Measurements from ENCODE around the gene PEPD. TPM values are rescaled to one million over a fixed set of nuclear protein-coding genes. Genes with fewer than 3 reads are reported as not detected.
A peak's percentile ranks its signal among the peaks of the same experiment; 100 is the strongest.
"Not testable (repeated sequence)": the region's sequence is repeated elsewhere in the genome, so short reads cannot be mapped to it uniquely, and the experiment has no call there.

The PEPD gene
- 100 to 1,000 TPM; 104 to 134 (median 121) TPM for polyA plus RNA-seq (ENCODE audit: insufficient read length in 4 of 4)

DNA sequence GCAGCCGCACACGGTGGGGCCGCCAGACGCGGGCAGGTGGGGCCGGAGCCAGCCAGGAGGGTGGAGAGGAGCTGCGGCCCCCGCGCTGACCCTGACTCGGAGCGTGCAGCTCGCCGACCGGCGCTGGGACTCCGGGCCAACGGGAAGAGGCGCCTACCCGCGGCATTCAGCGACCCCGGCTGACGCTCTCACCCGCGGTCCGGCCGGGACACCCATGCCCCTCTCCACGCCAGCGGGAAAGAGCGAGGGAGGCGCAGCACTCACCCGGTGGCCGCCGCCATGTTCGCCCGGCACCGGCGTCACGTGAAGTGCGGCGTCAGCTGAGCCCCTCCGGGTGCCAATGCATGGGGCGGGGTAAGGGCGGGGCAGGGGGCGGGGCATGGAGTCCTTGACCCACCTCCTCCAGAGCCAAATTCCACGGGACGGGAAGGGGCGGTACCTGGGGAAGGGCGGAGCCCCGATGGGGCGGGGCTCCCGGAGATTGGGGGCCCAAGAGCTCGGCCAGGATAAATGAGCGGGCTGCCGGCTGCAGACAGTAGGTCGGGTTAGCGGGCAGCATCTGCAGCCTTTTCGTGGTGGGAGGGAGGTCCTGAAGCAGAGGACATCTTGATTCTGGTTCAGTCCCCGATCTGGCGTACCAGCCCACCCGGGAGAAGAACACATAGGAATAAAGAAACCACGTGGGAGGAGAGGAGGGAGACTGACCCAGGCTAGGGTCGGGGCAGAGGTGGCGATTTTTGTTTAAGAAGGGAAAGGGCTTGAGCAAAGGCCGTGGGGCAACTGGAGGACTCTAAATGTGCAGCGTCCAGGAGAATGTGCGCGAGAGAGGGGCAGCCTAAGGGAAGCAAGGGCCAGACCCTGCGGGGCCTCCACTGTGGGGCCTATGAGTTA, at the start of gene PEPD:
TSS of gene PEPD (minus strand) at position 312 of the 891 bp plus-strand sequence. CDS start at position 281, 31 bp downstream.
- DNase-seq (ENCODE audit: low read depth in 4 of 4, low spot score in 3 of 4) = peak; percentile 83 to 87 (median 84)

DNA sequence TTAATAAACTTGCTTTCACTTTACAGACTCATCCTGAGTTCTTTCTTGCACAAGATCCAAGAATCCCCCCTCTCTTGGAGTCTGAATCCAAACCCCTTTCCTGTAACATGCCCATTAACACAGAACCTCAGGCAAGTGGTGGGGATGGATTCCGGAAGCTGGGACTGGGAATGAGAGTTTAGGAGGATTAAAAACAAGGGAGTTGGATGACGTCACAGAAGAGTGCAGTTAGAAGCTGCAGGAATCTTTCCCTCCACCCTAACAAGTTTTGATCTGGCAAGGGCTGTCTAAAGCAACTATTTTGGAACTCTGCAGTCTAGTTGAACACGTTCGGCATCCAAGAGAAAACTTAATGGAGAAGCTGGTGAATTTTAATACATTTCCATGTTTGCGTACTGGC, 48.2 kb upstream of the PEPD start:
- no peak for DNase-seq (ENCODE audit: low read depth in 4 of 4, low spot score in 3 of 4)

DNA sequence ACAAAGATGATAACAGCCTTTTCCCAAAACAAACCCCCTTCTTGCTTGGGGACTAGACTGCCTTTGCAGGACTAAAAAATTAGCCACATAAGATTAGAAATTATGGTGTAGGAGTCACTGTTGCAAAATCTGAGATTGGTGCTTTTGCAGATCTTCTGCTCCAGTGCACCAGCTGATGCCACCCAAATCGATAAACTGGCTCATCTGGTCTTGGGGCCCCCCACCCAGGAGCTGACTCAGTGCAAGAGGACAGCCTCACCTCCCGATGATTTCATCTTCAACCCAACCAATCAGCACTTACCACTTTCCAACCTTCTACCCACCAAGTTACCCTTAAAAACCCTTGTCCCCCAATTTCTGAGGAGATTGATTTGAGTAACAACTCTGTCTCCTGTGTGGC, 47.1 kb upstream of the PEPD start:
- no peak for DNase-seq (ENCODE audit: low read depth in 4 of 4, low spot score in 3 of 4)

DNA sequence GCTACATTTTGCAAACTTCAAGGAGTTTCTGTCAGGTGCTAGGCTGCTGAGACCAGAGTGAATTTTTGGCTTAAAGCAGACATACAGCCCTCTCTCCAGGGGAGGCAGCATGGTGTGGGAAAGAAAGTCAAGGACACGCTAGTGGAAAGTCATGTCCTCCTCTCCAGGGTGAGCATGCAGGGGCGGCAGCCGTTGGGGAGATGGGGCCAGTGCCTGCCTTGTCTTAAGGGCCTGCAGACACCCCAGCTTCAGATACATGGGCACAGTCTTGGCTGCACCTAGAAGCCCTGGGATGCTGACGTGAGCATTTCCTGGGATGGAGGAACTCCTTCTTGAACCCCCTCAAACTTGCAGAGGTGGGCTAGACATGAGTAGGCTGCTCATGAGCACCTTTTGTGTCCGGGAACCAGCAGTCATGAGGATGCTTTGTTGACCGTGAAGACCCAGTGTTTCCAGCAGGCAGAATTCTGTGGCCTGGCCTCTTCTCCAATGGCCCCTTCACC, 43.3 kb upstream of the PEPD start:
- DNase-seq (ENCODE audit: low read depth in 4 of 4, low spot score in 3 of 4) = no peak

DNA sequence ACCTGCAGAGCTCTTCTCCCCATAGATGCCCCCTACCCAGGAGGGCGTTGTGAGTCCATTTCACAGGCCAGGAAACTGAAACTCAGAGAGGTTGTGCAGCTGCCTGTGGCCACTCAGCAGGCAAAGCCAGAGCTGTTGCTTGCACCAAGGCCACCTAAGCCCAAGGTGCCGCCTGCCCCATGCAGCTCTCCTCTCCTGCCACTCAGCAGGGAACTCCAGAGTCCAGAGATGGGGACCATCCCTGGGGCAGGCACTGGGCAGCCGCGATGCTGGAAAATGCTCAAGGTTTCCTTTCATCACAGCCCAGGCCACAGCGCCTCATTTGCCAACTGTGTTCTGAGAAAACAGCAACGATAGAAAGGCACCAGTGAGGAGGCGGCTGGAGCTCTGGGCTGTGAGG, 41.0 kb upstream of the PEPD start:
- DNase-seq (ENCODE audit: low read depth in 4 of 4, low spot score in 3 of 4) = no peak

DNA sequence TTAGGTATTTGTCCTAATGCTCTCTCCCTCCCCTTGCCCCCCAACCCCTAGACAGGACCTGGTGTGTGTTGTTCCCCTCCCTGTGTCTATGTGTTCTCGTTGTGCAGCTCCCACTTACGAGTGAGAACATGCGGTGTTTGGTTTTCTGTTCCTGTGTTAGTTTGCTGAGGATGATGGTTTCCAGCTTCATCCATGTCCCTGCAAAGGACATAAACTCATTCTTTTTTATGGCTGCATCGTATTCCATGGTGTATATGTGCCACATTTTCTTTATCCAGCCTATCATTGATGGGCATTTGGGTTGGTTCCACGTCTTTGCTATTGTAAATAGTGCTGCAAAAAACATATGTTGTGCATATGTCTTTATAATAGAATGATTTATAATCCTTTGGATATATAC, 40.1 kb upstream of the PEPD start:
- not testable (repeated sequence) for DNase-seq (ENCODE audit: low read depth in 4 of 4, low spot score in 3 of 4)

DNA sequence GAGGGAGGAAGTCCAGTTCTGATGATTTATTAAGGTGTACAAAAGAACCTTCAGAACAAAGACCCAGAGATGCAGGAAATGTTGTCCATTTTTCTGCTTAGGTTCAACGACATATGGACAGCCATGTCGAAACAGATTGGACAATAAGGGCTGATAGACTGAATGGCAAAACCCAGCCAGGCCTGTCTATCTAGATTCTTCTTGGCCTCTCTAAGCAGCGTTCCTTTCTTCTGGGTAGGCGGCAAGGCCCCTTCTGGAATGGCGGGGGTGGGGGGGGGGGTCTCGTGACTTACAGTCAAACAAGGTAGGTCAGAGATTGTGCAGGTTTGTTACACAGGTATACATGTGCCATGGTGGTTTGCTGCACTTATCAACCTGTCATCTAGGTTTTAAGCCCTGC, 39.7 kb upstream of the PEPD start:
- DNase-seq (ENCODE audit: low read depth in 4 of 4, low spot score in 3 of 4) = no peak

DNA sequence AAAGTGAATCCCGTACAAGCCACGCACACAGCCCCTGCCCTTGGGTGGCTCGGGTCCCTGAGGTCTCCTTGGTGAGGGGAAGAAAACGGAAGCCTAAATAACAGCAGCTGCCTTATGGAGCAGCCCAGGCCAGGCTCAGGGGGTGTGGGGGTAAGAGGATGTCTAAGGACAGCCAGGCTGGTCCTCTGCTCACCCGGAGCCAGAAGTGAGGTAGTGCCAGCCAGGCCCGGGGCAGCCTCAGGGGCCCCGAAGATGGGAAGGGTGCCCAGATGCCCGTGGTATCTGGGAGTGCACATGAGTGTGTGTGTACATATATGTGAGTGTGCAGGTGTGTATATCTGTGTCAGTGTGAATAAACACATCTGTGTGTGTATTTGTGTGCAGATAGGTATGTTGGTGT, 38.4 kb upstream of the PEPD start:
- no peak for DNase-seq (ENCODE audit: low read depth in 4 of 4, low spot score in 3 of 4)

DNA sequence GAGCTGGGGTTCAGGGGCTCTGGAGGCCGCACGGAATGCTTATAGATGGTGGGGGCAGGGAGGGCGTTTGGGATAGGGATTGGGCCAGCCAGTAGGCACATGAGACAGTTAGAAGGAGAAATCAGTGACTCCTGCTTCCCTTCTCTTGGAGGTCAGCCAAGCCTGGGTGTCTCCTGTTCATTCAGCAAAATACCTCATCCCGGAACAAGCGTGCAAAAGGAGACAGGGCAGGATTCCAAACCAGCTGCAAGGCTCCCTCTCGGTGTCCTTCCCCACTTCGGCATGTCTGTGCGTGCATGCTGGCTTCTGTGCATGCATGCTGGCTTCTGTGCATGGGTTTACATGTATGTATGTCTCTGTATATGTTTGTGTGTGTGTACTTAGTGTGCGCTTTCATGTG, 37.3 kb upstream of the PEPD start:
- DNase-seq (ENCODE audit: low read depth in 4 of 4, low spot score in 3 of 4) = no peak

DNA sequence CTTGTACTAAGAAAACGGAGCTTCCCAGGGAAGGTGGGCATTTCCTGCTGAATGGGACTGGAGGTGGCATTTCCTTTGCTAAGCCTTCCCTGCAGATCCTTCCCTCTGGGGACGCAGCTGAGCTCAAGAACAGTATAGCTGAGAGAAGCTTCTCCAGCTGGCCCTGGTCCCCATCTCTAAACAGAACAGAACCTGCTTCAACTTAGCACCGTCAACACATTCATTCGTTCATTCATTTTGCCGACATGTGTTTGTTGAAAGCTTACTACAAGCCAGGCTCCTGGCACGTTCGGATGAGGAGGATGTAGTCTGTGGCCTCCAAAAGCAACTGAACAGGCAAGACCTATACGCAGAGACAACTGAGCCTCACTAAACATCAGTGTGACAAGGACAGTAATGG, 36.6 kb upstream of the PEPD start:
- DNase-seq (ENCODE audit: low read depth in 4 of 4, low spot score in 3 of 4) = no peak

DNA sequence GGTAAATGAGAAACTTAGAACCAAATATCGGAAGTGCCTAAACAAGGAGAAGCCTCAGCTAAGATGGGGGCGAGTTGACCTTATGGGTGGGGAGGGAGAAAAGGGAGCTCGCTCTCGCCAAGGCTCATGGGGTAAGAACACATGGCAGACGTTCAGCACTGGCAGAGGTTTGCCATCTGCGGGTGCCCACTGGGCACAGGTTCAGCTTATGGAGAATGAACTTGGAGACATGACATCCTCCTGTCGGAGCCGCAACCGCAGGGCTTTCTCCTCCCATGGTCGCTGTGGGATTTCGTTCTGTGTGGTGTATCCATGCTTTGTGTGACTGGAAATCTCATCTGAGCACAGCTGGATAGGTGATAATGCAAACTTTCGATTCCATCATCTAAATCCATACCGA, 36.1 kb upstream of the PEPD start:
- no peak for DNase-seq (ENCODE audit: low read depth in 4 of 4, low spot score in 3 of 4)

DNA sequence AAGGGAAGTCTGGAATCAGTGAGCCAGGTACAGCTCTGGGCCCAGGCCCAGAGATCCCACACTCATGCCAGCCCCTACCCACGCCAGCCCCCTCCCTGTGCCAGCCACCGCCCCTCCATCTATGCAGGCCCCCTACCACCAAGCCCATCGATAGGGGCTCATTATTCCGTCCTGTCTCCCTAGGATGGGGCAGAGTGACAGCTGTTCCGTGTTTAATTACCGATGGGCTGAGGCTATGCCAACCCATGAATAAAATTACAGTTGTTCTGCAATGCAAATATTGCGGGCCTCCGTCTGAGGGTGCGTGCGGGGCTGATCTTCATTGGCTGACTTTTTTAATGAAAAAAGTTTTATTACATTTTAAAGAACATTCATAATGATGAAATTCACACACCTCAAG, 35.6 kb upstream of the PEPD start:
- DNase-seq (ENCODE audit: low read depth in 4 of 4, low spot score in 3 of 4) = no peak

DNA sequence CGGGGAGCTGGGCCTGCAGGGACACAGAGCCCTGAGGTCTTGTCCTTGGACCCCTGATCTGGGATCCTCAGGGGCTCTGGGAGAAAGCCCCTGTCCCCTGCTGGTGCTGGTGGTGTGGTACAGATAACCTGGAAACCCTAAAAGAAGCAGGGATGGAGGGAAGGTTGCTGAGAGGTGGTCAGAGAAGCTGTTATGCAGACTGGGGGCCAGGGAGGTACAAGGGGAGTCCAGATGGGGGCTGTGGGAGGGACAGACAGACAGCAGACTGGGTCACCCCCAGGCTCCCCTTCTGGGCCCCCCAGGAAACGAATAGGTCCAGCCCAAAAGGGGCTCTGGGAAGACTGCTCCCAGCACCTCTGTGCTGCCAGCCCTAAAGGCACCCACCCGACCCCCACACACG, 34.7 kb upstream of the PEPD start:
- DNase-seq (ENCODE audit: low read depth in 4 of 4, low spot score in 3 of 4) = no peak

DNA sequence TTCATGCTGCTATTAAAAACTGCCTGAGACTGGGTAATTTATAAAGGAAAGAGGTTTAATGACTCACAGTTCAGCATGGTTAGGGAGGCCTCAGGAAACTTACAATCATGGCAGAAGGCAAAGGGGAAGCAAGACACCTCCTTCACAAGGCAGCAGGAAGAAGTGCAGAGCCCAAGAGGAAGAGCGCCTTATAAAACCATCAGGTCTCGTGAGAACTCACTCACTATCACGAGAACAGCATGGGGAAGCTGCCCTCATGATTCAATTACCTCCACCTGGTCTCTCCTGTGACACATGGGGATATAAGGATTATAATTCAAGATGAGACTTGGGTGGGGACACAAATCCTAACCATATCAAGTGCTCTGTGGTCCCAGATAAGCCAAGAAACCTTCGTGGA, 34.1 kb upstream of the PEPD start:
- DNase-seq (ENCODE audit: low read depth in 4 of 4, low spot score in 3 of 4) = not testable (repeated sequence)

DNA sequence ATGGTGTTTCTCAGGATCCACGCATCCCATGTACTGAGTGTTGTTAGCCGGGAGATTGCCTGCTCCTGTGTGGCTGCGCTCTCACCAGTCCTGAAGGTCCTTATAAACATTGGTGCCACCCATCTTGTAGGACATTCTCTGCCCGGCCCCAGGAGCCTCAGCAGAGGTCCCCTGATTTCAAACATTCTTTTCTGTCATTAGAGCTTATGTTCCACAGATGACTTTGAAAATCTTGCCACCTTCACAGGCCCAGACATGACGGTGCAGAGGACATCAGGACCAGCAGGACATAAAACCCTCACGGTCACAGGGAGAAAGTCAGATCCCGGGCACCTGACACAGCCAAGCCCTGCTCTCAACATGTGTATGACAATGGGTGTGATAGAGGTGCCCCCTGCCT, 33.2 kb upstream of the PEPD start:
- DNase-seq (ENCODE audit: low read depth in 4 of 4, low spot score in 3 of 4) = no peak

DNA sequence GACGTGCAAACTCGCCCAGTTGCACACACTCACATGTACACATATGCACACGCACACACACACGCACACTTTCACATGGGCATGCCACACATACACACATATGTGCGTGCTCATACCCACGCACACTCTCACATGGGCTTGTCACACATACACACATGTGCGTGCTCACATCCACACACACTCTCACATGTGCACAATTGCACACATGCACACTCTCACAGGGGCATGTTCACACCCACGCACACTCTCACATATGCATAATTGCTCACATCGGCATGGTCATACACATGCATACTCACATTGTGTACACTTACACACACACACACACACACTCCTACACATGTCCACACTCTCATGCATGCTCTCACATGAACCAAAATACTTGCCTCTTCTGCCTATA, 32.8 kb upstream of the PEPD start:
- DNase-seq (ENCODE audit: low read depth in 4 of 4, low spot score in 3 of 4) = no peak

DNA sequence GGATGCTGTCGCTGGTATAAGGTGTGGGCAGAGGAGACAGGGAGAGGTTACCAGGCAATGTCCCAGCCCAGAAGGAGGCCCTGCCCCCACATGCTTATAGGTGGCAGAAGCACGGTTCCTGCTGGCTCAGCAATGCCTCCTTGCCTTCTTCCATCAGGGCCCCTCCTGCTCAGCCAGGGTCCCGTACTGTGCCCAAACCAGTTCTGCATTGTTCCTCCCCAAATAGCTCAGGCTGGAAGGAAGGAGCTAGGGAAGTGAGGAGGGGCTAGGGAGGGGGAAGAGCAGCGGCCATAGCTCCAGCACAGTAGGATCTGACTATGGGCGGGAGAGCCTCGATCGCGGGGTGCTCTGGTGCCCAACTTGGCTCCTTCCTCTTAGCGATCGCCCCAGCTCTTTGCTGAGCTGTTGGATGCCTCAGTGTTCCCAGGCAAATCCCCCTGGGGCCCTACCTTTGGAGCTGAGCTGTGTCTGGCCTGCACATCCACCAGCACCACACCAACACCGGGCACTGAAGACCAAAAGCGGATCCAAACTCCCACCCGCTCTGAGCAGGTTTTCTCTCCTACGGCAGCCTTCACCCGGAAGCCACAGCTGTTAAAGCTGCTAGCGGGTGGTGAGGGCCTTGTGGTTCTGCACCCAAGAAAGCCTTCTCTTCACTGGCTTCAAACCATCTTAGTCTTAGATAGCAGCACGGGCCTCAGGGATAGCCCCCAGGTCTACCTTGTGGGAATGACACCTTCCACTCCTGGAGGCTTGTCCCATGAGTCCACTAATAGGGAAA, 32.1 kb upstream of the PEPD start:
- DNase-seq (ENCODE audit: low read depth in 4 of 4, low spot score in 3 of 4) = no peak

DNA sequence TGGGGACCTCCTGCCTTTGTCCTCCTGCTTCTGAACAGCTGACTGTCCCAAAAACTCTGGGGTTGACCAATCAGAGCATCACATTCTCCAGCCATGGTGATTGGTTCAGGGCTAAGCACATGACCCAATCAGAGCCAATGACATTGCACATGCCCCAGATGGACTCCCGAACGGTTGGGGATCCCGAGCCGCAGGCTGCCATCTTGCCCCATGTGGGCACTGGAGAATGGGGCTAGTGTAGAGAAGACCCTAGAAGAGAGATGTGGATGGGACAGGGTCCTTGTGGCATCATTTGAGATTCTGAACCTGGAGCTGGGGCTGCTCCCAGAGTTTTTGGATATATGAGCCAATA, 31.3 kb upstream of the PEPD start:
- DNase-seq (ENCODE audit: low read depth in 4 of 4, low spot score in 3 of 4) = no peak

DNA sequence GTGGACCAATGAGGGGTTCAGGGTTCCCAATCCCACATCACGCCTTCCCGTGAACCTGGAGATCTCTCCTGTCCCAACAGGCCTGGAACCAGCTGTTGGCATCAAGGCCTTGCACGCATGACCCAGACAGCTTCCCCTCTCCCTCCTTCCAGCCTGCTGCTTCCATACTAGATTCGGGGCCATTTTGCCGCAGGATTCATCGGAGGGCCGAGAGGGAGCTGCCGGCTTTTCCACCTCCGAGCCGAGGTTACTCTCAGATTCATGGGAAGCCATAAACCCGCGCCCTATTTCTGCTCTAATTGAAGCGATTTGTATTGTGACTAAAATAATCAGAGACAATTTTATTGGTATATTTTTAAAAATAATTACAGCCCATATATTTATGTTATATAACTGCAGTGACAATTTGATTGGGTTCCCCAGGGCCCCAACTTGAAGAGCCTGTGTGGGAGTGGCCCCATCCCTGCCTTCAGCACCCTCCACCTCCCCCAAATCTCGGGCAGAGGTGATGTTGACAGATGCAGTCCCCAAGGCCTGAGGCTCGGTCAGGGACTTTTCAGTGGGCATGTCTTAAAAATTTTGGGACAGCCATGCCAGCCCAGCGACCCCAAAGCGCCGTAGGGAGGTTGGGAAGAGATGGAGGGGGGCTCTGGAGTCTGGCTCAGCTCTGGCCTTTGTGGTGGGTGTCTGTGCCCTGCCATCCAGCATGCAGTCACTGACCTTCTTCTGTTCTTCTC, 30.8 kb upstream of the PEPD start:
- no peak for DNase-seq (ENCODE audit: low read depth in 4 of 4, low spot score in 3 of 4)

DNA sequence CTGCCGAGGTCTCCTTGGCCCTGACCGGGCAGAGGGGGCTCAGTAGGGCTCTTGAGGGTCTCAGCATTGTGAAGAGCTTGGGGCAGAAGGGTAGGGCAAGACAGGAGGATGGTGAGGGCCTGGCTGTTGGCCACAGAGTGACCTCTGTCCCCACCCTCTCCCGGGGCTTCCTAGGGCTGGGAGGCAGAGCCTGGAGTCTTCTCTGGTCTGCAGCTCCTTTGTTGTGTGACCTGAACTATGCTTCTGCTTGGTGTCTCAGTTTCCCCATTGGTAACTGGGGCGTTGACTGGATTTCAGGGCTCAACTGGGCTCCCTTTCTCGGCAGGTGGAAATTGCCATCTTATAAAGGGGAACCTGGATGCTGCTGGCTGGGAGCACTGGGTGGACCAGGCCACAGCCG, 30.1 kb upstream of the PEPD start:
- no peak for DNase-seq (ENCODE audit: low read depth in 4 of 4, low spot score in 3 of 4)

DNA sequence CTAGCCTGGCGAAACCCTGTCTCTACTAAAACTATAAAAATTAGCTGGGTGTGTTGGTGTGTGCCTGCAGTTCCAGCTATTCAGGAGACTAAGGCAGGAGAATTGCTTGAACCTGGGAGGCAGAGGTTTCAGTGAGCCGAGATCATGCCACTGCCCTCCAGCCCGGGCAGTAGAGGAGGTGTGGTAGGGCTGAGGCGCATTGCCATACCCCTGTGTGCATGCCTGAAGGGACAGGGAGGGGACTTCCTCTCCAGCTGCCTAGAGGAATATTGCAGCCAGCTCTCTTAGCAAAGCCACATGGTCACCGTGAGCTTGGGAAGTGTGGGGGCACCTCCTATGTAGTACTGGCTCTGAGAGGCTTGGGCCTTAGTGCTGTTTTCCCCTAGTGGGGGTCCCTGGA, 29.2 kb upstream of the PEPD start:
- DNase-seq (ENCODE audit: low read depth in 4 of 4, low spot score in 3 of 4) = no peak

Measured in right renal pelvis (tissue), 4 donors.